HG02610 (cell line): ENCODE measurements around the gene SF3A2.
"Not testable (repeated sequence)": the region's sequence is repeated elsewhere in the genome, so short reads cannot be mapped to it uniquely, and the experiment has no call there.

ENCODE experiments used
- ATAC-seq: cut with Tn5 transposase; IDR thresholded peaks from one replicate; pipeline ENCODE4 v1.9.1; 2021; ENCODE audit warnings: mild to moderate bottlenecking, moderate library complexity; ENCODE audit not compliant: unreplicated experiment

Gene SF3A2

DNA sequence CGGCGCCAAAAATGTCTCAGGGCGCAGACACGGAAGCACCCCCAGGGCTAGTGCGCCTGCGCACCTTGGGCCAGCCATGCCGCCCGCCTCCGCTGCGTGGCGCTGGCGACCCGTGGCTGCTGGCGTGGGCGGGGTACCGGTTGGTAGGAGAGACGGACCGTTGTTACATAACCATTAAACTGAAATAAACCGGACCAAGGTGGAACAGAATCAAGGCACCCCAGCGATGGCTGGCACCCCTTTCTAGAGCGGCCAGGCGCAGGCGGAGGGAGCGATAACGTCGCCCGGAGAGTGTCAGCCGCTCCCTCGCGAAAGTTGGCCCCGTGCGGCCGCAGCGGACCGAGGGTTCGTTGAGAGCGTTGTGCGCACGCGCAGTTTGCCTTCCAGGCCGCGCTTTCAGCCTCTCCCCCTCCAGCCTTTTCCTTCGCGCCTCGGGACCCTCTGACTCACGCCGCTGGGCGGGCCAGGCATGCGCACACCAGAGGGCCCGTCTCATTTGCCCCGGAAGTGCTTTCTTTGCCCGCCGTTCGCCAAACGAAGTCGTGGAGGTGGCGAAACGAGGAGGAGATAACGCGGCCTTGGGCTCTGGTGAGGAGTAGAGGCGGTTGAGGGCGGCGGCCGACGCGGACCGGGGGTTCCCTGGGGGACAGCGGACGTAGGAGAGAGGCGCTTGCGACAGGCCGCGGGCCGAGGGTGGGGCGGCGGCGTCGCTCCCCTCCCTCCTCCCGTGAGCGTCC is at the start of gene SF3A2, which contains the start of gene PLEKHJ1:
SF3A2 (plus strand) TSS at position 511 of the 737 bp plus-strand sequence. CDS start 6,595 bp downstream, outside the sequence.
PLEKHJ1 (minus strand) TSS at position 16 of the 737 bp plus-strand sequence. CDS start 81 bp downstream, outside the sequence.
- ATAC-seq, result peak; percentile 63

GRCh38 chr19:2187159-2187558 is 49.5 kb upstream of the SF3A2 start:
- ATAC-seq, result no peak

DNA sequence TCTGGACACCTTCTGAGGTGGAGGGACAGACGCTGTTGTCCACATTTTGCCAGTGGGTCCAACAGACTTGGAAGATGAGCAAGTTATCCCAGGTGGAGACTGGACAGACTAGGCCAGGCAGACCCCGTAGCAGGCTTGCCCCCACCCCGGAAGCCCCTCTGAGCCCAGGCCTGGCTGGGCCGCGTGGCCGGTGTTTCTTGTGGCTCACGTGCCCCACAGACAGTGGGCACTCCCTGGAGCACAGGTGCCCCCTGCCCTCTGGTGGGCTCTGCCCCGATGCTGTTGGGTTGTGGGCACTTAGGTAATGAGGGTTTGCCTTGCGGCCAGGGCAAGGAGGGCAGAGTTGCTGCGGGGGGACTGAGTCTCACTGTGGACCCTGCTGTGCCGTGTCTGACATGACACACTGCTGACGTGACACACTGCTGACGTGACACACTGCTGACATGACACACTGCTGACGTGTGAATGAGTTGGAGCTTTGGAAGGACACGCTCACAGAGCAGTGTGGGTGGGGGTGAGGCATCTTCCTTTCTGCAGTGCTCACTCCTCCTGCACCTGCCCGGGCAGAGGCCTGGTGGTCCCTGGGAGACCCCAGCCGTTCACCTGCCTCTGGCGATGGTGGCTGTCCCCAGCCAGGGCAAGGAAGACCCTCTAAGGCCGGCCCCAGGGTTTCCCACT is 47.8 kb upstream of the SF3A2 start:
- no peak for ATAC-seq

- ATAC-seq, result no peak
Measured at GRCh38 chr19:2189880-2190279, 46.7 kb upstream of the SF3A2 start.

GRCh38 chr19:2190848-2191455 is 45.7 kb upstream of the SF3A2 start:
- no peak for ATAC-seq

DNA sequence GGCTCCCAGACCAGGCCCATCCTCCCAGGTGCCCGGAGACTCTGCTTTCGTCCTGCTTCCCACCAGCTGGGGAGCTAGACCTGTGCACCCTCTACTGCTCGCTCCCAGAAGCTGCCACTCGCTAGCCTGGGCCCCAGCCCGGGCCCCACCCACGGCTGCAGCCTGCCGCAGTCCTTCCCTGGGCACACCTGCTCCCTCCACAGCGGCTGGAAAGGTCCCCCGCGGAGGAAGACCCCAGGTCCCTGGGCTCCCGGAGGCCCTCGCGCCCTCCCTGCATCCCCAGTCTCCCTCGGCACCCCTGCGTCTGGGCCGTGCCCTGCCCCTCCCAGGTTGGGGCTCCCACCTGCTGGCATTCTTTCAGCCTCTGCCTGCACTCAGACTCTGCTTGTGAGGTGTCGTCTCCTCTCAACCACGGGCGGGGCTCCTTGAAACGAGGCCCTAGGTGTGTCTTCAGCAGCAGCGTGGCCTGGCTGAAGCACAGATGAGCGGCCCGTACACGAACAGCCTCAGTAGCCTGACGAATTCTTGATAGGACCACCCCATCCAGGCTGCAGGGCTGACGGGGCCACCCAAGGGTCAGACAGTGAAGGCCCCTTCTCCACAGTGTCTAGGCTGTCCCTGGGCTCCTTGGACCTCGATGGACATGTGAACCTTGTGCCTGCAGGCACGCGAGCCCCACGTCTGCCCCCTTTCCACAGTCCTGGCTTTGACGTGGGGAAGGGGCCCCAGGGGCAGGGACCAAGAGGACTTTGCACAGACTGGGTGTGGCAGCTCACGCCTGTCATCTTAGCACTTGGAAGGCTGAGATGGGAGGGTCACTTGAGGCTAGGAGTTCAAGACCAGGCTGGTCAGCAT is 44.9 kb upstream of the SF3A2 start:
- ATAC-seq, result no peak

DNA sequence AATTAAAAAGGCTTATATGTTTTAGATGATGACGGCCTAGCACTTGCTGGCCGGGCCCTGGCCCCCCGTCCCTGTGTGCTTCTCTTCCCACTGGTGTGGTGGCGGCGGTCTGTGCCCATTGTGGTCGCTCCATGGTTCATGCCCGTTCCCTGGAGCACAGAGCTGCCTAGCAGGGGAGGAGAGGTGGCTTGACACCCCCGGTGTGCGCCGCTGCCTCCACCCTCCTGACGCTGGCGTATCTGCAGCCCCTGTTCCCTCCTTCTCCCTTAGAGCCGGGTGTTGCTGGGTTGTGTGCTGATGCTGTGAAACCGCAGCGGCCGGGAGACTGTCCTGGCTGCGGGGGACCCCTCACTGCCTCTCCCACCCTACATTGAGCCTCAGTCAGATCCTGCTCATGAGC is 43.8 kb upstream of the SF3A2 start:
- no peak for ATAC-seq

GRCh38 chr19:2193807-2194206 is 42.8 kb upstream of the SF3A2 start:
- no peak for ATAC-seq

- ATAC-seq, result no peak
Measured at GRCh38 chr19:2194513-2195078, 42.0 kb upstream of the SF3A2 start.

DNA sequence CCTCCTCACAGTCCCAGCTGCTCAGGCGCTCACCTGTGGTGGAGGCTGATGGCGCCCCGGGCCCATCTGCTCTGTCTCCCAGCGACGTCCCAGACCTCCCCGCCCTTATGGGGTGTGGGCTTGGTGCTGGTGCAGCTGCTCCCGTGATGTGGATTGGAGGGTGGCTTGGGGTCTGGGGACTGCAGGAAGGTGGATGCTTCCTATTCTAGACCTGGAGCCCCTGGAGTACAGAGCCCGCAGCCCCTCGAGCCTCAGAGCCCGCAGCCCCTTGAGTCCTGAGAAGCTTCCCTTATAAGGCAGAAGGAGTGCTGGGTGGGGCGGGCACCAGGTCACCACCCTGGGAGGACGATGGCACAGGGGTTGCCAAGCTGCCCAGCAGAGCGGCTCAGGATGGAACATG is 41.3 kb upstream of the SF3A2 start:
- ATAC-seq, result no peak

GRCh38 chr19:2195914-2196313 is 40.7 kb upstream of the SF3A2 start:
- ATAC-seq, result no peak

DNA sequence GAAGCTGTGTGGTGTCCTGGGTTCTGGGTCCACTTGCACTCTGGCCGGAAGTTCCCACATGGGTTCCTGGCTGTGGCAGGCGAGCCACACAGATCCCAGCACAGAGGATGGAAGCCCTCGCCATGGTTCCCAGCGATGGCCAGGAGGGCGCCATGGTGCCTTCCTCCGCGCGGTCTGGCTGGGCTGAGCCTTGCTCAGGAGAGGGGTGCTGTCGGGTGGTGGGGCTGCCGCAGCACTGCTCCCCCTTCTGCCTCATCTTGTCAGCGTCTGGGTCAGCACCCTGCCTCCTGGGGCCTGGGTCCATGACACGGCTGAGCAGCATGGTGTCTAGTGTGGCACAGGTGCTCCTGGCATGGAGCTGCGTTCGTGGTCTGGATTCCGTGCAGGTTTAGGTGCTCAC is 39.4 kb upstream of the SF3A2 start:
- ATAC-seq, result no peak

DNA sequence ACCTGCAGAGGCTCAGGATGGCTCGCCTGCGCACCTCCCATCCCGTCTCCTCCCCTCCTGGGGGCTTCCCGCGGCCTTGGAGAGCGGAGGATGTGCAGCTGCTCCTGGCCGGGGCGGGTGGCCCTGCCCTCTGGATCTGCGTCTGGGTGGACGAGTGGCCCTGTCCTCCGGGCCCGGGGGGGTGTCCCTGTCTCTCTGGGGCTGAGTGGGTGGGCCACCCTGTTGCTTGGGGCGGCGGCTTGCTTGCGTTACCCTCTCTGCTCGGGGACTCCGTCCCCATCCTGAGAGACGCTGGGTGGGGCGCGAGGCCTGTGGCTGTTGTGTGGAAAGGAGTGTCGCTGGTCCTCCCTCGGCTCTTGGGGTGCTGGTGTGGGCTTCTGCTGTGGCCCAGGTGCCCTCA is 38.3 kb upstream of the SF3A2 start:
- ATAC-seq, result no peak

- ATAC-seq, result no peak
Measured at GRCh38 chr19:2199215-2199614, 37.4 kb upstream of the SF3A2 start.

- no peak for ATAC-seq
Measured at GRCh38 chr19:2199861-2200623, 36.6 kb upstream of the SF3A2 start.

DNA sequence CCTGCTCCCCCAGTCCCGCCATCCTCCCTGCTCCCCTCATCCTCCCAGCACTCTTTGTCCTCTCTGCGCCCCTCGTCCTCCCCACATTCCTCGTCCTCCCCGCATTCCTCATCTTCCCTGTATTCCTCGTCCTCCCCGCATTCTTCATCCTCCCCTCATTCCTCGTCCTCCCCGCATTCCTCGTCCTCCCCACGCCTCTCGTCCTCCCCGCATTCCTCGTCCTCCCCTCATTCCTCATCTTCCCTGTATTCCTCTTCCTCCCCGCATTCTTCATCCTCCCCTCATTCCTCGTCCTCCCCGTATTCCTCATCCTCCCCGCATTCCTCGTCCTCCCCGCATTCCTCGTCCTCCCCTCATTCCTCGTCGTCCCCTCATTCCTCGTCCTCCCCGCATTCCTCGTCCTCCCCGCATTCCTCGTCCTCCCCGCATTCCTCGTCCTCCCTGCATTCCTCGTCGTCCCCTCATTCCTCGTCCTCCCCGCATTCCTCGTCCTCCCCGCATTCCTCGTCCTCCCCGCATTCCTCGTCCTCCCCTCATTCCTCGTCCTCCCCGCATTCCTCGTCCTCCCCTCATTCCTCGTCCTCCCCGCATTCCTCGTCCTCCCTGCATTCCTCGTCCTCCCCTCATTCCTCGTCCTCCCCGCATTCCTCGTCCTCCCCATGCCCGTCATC is 35.9 kb upstream of the SF3A2 start:
- not testable (repeated sequence) for ATAC-seq

GRCh38 chr19:2201473-2202148 is 35.0 kb upstream of the SF3A2 start:
- ATAC-seq, result no peak

GRCh38 chr19:2202366-2202765 is 34.3 kb upstream of the SF3A2 start:
- ATAC-seq, result no peak

GRCh38 chr19:2207008-2207407 is 29.6 kb upstream of the SF3A2 start:
- no peak for ATAC-seq
